Suppressor macrophage treated with lipopolysaccharide for 4 hours (primary cell): Measurements from ENCODE around the gene CD70.
"Not testable (repeated sequence)": the region's sequence is repeated elsewhere in the genome, so short reads cannot be mapped to it uniquely, and the experiment has no call there.

ENCODE experiments used
- DNase-seq: peaks from one replicate; pipeline ENCODE4 v3.0.0-alpha.2; 2020

The CD70 gene

GRCh38 chr19:6597471-6598253 lies 6.7 kb upstream of the CD70 start:
- not testable (repeated sequence) for DNase-seq

DNA sequence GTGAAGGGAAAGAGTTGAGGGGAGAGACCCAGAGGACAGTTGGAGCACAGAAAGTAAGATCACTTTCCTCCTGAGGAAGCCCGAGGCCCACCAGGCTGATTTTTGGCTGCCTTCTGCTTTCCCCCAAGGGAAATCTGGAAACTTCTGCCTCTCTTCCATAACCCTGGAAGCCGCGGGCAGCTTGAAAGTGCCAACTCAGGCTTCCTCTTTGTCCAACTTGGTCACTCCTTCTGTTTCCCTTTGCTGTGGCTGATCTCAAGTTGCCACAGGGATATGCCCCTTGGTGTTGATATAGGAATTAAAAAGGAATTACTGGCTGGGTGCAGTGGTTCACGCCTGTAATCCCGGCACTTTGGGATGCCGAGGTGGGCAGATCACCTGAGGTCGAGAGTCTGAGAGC lies 5.7 kb upstream of the CD70 start:
- DNase-seq = no peak

- no peak for DNase-seq
Measured at GRCh38 chr19:6593651-6594416, 2.9 kb upstream of the CD70 start.

DNA sequence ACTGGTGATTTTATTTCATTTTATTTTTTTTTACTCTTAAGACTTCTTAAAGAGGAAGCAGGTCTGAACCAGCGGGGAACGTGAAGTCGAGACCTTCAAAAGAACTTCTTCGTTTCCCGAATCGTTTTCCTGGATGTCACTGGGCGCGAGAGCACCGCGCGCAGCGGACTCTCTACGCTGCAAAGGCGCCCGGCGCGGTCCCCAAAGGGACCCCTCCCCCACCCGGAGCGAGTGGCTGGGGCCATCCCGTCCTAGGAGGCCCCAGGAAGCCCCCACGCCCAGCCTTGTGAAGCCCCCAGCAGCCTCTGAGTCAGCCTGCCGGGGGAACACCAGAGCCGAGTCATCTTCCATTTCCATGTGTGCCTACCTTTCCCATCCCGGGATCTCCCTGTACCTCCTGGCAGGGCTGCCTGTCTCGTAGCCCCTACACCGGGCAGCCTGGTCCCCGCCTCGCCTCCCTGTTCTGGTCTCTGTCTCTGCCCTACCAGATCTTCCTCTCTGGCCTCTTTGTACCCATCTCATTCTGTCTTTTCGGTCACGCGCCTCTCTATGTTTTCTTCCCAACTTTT lies 608 bp downstream of the CD70 start:
- peak; percentile 54 for DNase-seq

GRCh38 chr19:6589711-6590257 lies 1.2 kb downstream of the CD70 start:
- DNase-seq = no peak

- DNase-seq = peak; percentile 50
Measured at GRCh38 chr19:6588508-6589345, 2.2 kb downstream of the CD70 start.

DNA sequence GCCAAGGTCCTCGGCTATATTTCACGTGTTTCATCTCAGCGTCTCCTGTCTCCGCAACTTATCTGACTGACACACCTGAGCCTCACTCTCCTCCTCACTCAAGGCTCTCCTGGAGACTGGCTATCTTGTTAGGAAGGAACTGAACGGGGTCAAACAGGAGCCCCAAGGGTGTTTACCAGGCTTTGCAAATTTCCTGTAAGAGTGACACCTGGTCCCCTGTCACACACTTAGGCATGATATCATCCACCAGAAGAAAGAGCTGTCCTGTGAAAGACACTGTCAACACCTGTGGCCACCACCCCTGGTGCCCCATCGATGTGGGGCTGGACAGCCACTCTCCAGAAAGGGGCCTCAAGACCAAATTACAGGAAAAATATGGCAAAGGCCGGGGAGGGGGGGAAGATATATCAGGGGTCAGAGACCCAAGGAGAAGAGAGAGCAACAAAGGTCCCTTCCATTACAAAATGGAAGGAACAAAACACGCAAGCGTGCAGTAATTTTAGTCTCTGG lies 2.9 kb downstream of the CD70 start:
- DNase-seq = no peak

GRCh38 chr19:6587093-6587820 lies 3.7 kb downstream of the CD70 start:
- DNase-seq = no peak

DNA sequence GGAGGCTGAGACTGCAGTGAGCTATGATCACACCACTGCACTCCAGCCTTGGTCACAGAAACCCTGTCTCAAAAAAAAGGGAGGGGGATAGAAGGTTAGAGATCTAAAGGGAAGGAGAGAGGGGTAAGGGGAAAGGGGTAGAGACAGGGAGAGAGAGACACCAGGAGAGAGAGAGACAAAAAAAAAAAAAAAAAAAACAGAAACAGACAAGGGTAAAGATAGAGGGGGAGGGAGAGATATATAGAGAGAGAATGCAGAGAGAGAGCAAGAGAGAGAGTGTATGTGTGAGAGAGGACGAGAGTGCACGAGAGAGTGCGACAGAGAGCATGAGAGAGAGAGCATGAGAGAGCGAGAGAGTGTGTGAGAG lies 4.2 kb downstream of the CD70 start:
- DNase-seq = no peak

- DNase-seq = no peak
Measured at GRCh38 chr19:6586056-6586455, 4.9 kb downstream of the CD70 start.

DNA sequence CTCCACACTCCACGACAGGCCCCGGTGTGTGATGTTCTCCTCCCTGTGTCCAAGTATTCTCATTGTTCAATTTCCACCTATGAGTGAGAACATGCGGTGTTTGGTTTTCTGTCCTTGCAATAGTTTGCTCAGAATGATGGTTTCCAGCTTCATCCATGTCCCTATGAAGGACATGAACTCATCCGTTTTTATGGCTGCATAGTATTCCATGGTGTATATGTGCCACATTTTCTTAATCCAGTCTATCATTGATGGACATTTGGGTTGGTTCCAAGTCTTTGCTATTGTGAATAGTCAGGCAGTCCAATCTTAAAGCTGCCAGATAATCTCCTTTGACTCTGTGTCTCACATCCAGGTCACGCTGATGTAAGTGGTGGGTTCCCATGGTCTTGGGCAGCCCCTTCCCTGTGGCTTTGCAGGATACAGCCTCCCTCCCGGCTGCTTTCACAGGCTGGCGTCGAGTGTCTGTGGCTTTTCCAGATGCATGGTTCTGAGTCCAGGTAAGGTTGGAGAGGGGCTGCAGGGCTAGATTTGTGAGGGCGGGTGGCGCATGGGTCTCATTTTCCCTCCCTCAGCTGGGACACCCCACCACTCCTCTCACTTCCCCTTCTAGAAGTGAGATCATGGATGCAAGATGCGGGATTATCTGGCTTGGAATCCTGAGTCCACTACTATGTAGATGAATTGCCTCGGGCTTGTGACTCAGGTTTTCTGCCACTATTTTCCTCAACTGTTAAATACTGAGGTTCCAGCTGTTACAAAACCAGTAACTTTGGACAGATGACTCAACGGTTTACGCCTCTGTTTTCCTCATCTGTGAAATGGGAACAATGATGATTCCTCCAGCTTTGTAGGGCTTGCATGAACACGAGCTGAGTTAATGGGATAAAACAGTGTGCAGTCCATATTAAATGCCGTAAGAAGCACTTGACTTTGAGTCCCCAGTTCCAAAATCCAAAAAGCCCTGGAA lies 8.2 kb downstream of the CD70 start:
- DNase-seq = peak; percentile 61

GRCh38 chr19:6580313-6580712 lies 10.6 kb downstream of the CD70 start:
- DNase-seq = peak; percentile 73

DNA sequence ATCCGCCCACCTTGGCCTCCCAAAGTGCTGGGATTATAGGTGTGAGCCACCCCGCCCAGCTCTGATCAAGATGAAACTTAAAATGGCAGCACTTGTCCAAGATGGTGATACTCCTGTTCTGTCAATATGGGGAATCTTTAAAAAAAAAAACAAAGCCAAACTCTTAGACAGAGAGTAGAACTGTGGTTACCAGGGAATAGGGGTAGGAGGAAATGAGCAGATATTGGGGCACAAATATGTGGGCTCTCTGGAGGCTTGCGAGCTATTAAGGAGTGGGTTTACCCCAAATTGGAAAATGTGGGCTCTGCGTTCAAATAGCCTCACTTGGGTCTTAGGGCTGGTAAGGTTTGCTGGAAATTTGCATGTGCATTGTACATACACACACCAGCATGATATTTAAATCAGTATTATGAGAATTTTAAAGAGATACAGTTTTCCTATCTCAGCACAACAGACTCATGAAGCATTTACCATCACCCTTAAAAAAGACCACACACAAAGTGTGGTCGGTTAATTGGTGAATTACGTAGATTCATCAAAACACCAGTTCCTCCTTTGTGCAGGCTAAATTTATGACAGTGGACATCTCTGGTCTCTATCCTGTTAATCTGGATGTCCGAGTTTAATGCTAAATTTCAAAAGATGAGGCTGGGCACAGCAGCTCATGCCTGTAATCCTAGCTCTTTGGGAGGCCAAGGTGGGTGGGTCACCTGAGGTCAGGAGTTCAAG lies 11.3 kb downstream of the CD70 start:
- no peak for DNase-seq

DNA sequence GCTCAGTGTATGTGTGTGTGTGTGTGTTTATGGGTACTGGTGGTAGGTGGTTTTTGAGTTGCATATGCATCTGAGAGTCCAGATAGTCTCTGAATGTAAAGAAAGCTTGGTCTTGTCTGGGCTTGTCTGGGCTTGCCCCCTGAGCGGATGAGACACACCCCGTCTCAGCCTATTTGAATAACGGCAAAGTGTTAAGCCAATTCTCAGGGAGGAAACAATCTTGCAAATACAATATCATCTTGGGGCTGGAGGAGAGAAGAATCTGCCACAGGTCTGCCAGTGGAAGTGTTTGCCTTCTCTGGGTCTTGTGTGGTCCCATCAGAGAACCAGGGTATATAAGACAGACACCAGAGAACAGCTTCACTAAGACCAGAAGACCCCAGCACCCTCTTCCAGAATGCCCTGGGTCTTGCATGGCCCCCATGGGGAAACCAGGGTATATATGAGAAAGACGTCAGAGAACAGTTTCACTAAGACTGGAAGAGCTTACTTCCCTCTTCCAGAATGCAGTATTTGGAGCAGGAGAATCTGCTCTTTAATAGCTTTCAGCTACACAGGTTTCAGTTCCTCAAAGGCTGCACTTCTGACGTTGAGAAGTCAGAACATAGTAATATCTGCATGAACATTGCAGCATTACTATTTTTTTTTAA lies 13.3 kb downstream of the CD70 start:
- DNase-seq = peak; percentile 96

- DNase-seq = no peak
Measured at GRCh38 chr19:6576869-6577475, 14.0 kb downstream of the CD70 start.

GRCh38 chr19:6573350-6573749 lies 17.6 kb downstream of the CD70 start:
- DNase-seq = no peak

DNA sequence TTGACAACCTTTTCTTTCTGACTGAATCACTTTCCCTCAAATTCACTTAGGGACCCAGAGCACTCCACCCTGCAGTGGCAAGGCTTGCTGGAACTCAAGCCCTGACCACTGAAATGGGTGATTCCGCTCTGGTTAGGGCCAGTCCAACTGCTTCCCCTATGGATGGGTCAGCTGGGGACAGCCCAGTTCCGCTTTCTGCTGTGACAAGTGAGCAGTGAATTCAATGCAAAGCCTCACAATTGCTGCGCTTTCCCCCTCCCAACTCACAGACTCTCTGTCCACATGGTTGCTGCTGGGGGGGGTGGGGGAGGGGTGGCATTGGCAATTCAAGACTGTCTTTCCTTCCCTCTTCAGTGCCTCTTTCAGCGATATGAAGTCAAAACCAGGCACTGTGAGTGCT lies 18.7 kb downstream of the CD70 start:
- peak; percentile 86 for DNase-seq

GRCh38 chr19:6571167-6571566 lies 19.8 kb downstream of the CD70 start:
- DNase-seq = no peak

- DNase-seq = no peak
Measured at GRCh38 chr19:6570764-6571163, 20.2 kb downstream of the CD70 start.
